Pons (tissue), 1 donor: ENCODE measurements around the gene OSBPL9.
"Not testable (repeated sequence)": the region's sequence is repeated elsewhere in the genome, so short reads cannot be mapped to it uniquely, and the experiment has no call there.

ENCODE experiments used
- DNase-seq: peaks from one replicate; pipeline ENCODE4 v3.0.0-alpha.2; 2016; ENCODE audit warnings: low spot score

The OSBPL9 gene

DNA sequence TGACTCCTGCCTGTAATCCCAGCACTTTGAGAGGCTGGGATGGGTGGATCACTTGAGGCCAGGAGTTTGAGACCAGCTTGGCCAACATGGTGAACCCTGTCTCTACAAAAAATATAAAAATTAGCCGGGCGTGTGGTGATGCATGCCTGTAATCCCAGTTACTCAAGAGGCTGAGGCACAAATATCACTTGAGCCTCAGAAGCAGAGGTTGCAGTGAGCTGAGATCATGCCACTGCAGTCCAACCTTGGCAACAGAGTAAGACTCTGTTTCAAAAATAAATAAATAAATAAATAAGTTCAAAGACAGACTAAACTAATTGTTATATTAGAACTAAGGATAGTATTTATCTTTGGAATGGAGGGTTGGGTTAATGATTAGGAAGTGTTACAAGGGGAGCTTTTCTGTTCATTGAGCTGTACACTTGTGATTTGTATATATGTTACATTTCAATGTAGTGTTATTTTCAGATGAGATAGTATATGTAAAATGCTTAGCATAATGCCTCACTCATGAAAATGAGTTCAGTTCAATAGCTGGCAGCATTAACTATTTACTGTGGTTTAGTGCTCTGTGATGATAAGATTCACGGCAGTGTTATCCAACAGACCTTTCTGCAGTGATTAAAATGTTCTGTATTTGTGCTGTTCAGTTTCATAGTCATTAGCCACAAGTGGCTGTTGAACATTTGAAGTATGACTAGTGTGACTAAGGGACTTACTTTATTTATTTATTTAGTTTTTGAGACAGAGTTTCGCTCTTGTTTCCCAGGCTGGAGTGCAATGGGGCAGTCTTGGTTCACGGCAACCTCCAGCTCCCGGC is 47.7 kb downstream of the OSBPL9 start:
- no peak for DNase-seq

DNA sequence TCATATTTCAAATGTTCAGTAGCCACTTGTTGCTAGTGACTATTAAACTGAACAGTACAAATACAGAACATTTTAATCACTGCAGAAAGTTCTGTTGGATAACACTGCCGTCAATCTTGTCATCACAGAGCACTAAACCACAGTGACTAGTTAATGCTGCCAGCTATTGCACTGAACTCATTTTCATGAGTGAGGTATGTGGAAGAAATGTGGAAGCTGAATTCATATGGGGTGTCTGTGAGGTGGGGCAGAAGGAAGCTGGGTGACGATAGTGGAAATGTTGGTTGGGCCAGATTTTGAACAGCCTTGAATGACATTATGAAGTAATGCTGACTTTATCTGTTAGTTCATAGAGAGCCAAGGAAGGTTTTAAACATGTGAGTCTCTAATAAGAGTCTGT is 49.6 kb downstream of the OSBPL9 start:
- no peak for DNase-seq

DNA sequence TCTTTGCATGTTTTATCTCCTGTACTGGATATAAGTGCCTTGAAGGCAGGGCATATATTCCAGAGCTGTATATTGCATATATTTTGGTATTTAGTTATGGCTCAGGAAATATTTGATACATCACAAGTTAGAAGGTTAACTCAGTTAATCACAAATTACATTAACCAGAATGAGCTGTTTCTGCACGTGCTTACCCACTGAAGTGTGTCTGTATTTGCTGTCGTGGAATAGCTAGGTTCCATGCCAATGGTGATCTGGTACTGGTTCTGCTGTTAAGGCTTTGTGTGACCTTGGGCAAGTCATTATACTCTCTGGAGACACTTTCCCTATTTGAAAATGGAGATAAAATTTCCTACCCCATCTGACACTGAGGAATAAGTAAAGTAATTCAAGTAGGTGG is 50.7 kb downstream of the OSBPL9 start:
- no peak for DNase-seq

DNA sequence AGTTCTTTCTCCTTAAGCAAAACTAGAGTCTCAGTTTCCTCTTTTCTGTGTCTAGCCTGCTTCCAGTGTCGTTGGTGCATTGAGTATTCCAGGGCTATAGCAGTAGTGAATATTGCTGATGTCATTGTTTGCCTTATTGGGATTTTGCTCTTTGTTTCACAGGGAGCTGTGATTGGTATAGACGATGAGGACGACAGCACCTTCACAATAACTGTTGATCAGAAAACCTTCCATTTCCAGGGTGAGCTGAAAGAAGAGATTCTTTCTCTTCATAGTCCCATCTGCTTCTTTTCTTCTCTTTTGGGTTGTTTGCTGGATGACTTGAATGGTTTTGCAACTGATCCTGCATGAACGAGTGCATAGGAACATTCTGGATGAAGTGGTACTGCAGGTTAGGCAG is 52.4 kb downstream of the OSBPL9 start:
- no peak for DNase-seq

DNA sequence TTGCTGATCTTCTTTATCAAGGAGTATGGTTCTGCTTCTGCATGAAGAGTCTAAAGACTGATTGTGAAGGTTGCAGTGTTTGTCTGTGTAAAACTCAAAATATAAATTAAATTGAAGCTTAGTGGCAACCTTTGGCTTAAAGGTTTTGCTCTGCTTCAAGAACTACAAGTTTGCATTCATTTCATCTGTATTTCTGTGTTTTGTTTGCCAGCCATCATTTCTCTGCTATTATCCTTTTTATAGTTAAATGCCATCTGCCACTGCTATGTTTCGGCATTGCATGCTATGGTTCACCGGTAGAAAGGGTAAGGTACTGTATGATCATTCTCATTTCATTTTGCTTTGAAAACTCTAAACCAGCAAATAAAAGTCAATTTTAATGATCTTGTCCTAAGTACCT is 52.9 kb downstream of the OSBPL9 start:
- DNase-seq, result no peak

DNA sequence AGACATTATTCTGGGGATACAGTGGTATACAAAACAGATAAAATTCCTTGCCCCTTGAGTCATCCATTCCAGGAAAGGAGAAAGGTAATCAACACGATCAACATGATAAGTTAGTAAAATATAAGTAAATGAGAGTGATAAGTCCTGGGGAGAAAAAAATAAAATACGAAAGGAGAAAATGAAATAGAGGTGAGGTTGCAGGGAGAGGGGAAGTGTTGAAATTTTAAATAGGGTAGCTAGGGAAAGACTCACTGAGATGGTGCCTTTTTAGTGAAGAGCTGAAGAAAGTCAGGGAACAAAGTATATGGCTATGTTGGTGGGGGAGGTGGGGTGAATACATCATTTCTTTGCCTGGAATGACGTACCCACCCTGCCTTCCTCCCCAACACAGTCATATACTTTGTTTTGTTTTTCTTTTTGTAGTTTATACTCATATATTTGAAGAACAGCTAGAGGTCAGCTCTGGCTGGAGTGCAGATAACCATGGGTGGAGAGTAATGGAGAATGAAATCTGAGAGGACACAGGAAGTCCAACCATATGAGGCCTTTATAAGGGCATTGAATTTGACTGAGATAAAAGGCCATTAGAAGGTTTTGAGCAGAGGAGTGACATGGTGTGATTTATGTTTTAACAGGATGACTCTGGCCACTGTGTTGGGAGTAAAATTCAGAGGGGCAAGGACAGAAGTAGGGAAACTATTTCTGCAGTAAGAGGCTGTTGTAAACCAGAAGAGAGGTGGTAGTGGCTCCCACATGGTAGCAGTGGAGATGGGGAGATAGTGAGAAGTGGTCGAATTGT is 54.8 kb downstream of the OSBPL9 start:
- no peak for DNase-seq

DNA sequence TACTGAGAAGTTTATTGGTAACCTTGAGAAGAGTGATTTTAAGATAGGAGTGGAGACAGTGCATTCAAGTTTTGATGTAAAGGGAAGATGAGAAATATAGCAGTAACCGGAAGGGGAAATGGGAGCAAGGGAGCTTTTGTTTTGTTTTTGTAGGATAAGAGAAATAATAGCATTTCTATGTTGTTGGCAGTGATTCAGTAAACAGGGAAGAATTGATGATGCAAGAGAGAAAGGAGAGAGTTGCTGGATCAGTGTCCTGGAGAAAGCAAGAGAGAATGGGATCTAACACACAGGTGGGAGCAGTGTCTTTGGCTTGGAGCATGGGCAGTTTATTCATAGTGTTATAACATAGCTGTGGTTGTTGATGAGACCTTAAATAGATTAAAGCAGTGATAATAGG is 56.4 kb downstream of the OSBPL9 start:
- DNase-seq, result no peak

DNA sequence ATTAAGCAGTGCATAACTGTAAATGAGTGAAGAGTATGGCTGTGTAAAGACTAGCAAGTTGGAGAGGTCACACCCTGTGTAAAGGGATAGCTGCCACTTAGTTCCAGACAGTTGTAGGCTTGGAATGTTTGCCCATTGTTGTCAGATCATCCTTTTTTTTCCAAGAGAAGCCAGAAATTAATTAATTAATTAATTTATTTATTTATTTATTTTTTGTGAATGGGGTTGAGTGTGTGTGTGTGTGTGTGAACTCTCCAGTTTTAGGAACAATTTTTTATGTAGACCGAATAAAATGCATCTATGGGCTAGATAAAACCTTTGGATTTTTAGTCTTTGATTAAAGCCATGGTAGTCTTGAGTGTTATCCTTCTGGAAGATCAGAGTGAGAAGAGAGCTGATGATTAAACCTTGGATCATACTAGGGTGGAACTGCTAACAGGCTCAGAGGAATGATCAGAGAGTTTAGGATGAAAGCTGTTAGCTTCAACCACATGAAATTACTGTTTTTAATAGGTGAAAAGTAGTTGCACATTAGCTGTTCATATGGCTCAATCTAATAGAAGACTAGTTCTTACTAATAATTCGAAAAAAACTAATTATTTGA is 58.4 kb downstream of the OSBPL9 start:
- no peak for DNase-seq

DNA sequence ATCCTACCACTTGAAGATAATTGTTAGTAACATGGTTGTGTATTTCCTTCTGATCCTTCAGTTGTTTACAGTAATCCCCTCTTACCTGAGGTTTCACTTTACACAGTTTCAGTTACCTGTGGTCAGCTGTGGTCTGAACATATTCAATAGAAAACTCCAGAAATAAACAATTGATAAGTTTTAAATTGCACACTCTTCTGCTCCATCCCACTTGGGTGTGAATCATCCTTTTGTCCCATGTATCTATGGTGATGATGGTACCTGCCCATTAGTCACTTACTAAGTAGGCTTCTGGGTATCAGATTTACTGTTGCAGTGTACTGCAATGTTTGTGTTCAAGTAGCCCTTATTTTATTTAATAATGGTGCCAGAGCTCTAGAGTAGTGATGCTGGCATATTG is 62.5 kb downstream of the OSBPL9 start:
- no peak for DNase-seq

DNA sequence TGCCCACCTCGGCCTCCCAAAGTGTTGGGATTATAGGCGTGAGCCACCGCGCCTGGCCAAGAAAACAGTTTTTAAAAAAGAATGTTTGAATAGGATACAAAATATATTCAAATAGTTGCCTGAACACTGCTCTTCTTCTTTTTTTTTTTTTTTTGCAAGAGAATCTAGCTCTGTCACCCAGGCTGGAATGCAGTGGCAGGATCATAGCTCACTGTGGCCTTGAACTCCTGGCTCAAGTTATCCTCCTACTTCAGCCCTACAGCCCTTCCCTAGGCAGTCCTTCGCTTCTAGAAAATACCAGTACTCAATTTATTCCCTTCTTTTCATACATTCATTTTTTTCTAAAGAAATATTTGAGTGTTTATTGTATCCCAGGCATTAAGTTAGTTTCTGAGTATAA is 67.9 kb downstream of the OSBPL9 start:
- no peak for DNase-seq

DNA sequence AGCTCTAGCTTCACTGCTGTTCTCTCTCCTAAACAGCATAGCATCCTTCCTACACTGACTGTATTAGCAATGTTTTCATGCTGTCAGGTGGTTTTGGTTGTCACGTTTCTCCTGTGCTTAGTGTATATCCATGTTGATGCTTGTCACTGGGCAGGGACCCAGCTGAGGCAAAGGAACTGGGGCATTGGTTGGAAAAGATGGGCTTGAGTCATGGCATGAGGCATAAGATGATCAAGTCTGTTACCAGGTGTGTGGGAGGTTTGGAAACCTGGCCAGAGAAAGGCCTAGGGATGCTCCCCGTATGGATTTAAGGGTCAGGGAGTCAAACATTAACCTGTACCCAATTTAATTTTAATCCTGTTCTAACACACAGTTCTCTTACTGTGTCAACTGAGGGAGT is 69.6 kb downstream of the OSBPL9 start:
- no peak for DNase-seq

DNA sequence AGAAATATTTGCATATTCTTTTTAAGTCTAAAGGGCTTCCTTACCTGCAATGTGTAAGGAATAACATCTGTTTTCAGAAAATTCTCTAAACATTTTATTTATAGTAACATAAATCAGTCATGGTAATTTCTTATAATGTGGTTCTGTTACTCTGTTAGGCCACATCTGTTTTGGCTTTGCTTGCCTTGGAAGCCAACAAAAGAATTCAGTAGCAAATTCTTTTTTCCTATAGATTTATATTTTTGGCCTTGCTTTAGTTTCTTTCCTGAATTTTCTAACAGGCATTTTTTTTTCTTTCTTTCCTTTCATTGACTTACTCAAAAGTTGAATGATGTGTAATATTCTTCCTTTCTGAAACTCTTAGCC is 72.2 kb downstream of the OSBPL9 start:
- DNase-seq, result no peak

DNA sequence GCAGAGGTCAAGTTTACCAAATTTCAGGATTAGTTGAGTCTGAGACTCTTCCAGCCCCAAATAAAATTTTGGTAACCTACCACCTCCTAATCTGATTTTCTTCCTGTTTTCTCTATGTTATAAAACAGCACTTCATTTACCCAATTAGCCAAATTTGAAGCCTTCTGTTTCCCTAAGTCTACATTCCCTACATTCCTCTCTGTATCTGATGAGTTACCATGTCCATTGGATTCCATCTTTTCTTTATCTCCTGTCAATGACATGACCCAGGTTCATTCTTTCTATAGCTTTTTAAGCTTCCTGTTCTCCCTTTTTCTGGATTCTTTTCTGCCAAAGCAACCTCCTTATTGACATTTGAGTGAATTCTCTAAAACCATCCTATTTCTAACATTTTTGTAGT is 72.8 kb downstream of the OSBPL9 start:
- DNase-seq, result no peak

DNA sequence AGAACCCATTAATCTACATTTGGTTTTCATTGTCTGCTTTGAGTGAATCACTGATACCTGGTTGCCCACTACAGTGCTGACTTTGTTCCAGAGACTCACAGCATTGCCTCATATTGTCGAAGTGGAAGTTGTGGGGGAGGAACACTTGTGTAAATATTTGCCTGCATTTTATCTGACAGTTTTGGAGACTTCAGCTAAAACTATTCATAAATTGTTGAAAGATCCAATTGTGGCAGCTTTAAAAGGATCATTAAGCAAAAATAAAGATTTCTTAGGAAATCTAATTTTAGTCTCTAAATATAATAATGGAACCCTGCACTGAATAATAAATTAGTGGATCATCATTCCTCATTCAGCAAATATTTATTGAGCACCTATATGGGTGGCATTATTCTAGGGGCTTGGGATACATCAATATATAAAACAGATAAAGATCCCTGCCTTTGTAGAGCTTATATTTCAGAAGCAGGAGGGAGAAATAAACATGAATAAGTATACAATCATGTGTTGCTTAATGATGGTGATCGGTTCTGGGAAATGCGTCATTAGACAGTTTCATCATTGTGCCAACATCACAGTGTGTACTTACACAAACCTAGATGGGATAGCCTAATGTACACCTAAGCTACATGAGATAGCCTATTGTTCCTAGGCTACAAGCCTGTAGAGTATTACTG is 73.5 kb downstream of the OSBPL9 start:
- no peak for DNase-seq

DNA sequence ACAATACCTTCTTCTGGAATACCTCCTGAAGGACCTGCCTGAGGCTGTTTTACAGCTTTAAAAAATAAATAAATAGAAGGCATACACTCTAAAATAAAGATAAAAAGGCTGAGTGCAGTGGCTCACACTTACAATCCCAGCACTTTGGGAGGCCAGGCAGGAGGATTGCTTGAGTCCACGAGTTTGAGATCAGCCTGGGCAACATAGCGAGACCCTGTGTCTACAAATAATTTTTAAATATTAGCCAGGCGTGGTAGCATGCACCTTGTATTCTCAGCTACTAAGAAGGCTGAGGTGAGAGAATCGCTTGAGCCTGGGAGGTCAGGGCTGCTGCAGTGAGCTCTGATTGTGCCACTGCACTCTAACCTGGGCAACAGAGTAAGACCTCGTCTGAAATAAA is 75.0 kb downstream of the OSBPL9 start:
- no peak for DNase-seq

DNA sequence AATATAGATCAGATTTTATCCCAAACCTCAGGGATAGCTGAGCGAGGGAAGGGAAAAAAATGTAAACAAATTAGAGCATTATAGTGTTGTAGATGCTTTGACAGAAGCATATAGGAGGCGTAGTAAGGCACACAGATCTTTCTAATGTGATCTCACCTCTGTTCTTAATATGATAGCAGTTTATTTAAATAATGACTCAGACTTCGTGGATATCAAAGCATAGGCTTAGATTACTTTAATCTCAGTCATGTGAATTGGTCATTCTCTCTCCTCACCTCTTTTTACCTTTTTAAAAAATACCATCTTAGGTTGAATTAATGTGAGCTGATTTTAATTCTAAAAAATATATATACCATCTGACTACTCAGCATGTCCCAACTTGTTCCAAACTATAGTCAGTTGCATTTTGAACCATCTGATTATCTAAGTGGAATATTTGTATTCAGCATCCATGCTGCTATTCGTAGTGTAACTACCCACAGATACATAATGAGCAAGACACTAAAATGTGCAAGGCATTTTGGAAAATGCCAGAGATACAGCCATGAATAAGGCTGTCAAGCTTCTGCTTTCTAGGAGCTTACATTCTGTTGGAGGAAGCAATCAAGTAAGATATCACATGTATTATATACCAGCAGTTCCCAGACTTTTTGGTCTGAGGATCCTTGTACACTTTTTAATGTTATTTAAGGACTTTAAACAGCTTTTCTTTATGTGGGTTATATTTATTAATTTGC is 76.7 kb downstream of the OSBPL9 start:
- DNase-seq, result no peak

DNA sequence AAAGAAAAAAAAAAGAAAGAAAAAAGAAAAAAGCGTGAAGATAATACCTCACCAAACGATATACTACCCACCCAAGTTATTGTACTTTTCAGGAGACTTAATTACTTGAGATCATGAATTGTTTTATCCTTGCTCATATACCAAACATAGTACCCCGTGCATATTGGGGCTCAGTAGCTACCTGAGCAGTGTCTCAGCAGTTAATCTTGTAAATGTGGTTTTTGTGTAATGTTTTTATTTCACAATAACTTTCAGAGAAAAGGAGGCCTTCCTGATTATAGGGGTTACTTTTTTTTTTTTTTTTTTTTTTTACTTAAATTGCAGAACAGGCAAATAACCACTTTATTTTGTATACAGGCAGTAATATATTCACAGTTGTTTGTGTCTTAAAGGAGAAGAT is 80.3 kb downstream of the OSBPL9 start:
- DNase-seq, result no peak

DNA sequence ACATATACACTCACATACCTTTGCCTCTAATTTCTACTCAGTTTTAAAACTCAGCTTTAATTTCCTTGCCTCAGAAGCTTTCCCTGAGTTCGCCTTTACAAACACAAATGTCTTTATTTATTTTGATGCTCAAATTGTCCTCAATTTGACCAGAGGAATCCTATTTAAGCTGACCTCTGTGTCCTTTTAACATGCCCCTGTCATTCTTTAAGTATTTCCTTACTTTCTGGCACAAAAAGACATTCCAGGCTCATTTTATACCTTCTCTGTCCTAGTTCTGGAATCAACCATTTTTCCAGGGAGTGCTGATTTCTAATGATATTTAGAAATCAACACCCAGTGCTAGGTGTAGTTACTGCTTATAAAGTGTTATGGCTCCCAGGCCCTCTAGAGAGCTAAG is 82.5 kb downstream of the OSBPL9 start:
- DNase-seq, result no peak

DNA sequence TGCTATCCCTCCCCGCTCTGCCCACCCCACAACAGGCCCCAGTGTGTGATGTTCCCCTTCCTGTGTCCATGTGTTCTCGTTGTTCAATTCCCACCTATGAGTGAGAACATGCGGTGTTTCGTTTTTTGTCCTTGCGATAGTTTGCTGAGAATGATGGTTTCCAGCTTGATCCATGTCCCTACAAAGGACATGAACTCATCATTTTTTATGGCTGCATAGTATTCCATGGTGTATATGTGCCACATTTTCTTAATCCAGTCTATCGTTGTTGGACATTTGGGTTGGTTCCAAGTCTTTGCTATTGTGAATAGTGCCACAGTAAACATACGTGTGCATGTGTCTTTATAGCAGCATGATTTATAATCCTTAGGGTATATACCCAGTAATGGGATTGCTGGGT is 84.9 kb downstream of the OSBPL9 start:
- not testable (repeated sequence) for DNase-seq

DNA sequence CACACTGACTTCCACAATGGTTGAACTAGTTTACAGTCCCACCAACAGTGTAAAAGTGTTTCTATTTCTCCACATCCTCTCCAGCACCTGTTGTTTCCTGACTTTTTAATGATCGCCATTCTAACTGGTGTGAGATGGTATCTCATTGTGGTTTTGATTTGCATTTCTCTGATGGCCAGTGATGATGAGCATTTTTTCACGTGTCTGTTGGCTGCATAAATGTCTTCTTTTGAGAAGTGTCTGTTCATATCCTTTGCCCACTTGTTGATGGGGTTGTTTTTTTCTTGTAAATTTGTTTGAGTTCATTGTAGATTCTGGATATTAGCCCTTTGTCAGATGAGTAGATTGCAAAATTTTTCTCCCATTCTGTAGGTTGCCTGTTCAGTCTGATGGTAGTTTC is 85.3 kb downstream of the OSBPL9 start:
- not testable (repeated sequence) for DNase-seq

DNA sequence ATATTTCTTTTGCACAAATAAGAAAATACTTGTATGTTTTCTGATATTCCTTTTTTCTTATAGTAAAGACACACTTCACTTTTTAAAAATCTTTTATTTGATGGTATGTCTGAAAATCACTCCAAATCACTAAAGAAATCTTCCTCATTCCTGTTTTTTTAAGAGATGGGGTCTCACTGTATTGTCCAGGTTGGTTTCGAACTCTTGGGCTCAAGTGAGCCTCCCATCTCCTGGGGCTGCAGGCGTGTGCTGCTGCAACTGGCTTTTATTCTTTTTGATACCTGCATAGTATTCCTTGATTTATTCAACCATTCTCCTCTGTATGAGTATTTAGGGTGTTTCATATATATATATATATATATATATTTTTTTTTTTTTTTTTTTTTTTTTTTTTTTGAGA is 88.1 kb downstream of the OSBPL9 start:
- DNase-seq, result no peak
